ENCODE data around the gene PADI4. TPM values are rescaled to one million over a fixed set of nuclear protein-coding genes. Genes with fewer than 3 reads are reported as not detected.

Gene PADI4
- total and polyA plus RNA-seq, 7 donors = 0.44 to 0.60 TPM; not detected in 5

GRCh38 chr1:17292299-17293160 lies 15.5 kb upstream of the PADI4 start:
- H3K4me3 ChIP-seq = no peak overlapping the region
- TF ChIP-seq POLR2A (IDR thresholded peaks at IDR 0.05) (no peak), CTCF (IDR thresholded peaks at IDR 0.05) (no peak), EP300 (IDR thresholded peaks at IDR 0.05) (no peak), POLR2AphosphoS5 (IDR thresholded peaks at IDR 0.05) (no peak)
- no peaks in the 10 kb centered on the region for H3K9me3 ChIP-seq
- H3K36me3 ChIP-seq = no peaks in the 10 kb centered on the region
- WGBS, 2 donors = 38 to 67% methylated on average over 7 of the region's 7 CpGs
- no peaks in the 10 kb centered on the region for H3K4me1 ChIP-seq
- intact Hi-C loops (cut with DNase I) = no loop called here
- H3K27me3 ChIP-seq = peaks cover 0 to 25% (median 4%) of the 10 kb centered on the region in 3 donors
- no peak for DNase-seq
- H3K27ac ChIP-seq = no peak overlapping the region

GRCh38 chr1:17293681-17294425 lies 14.1 kb upstream of the PADI4 start:
- no peaks in the 10 kb centered on the region for H3K4me1 ChIP-seq
- no peak overlapping the region for H3K4me3 ChIP-seq
- H3K27ac ChIP-seq = no peak overlapping the region
- TF ChIP-seq POLR2A (IDR thresholded peaks at IDR 0.05) (no peak), EP300 (IDR thresholded peaks at IDR 0.05) (no peak), CTCF (IDR thresholded peaks at IDR 0.05) (no peak), POLR2AphosphoS5 (IDR thresholded peaks at IDR 0.05) (no peak)
- no peaks in the 10 kb centered on the region for H3K36me3 ChIP-seq
- WGBS, 2 donors = 52 to 56% methylated on average over 14 of the region's 14 CpGs
- intact Hi-C loops (cut with DNase I) = no loop called here
- peaks cover 0 to 17% (median 0%) of the 10 kb centered on the region in 3 donors for H3K27me3 ChIP-seq
- no peak for DNase-seq
- no peaks in the 10 kb centered on the region for H3K9me3 ChIP-seq

GRCh38 chr1:17295292-17295691 lies 12.7 kb upstream of the PADI4 start:
- peaks cover 0 to 17% (median 0%) of the 10 kb centered on the region in 3 donors for H3K27me3 ChIP-seq
- no peaks in the 10 kb centered on the region for H3K4me1 ChIP-seq
- H3K9me3 ChIP-seq = peaks cover 0 to 1% (median 0%) of the 10 kb centered on the region in 4 donors
- H3K36me3 ChIP-seq = no peaks in the 10 kb centered on the region
- no peak overlapping the region for H3K27ac ChIP-seq
- H3K4me3 ChIP-seq = no peak overlapping the region
- 57 to 74% methylated on average over 4 of the region's 4 CpGs for WGBS, 2 donors
- intact Hi-C loops (cut with DNase I) = no loop called here
- no peak for DNase-seq
- TF ChIP-seq CTCF (IDR thresholded peaks at IDR 0.05) (no peak), POLR2AphosphoS5 (IDR thresholded peaks at IDR 0.05) (no peak), POLR2A (IDR thresholded peaks at IDR 0.05) (no peak), EP300 (IDR thresholded peaks at IDR 0.05) (no peak)

- TF ChIP-seq EP300 (IDR thresholded peaks at IDR 0.05) = no peak
- no peak for TF ChIP-seq CTCF (IDR thresholded peaks at IDR 0.05)
- no peak for TF ChIP-seq POLR2A (IDR thresholded peaks at IDR 0.05)
- TF ChIP-seq POLR2AphosphoS5 (IDR thresholded peaks at IDR 0.05) = no peak
- Histone ChIP-seq H3K27ac (no peak overlapping the region), H3K36me3 (no peaks in the 10 kb centered on the region), H3K4me3 (no peak overlapping the region), H3K4me1 (no peaks in the 10 kb centered on the region), H3K9me3 (peaks cover 0 to 1% (median 0%) of the 10 kb centered on the region in 4 donors), H3K27me3 (peaks cover 0 to 17% (median 0%) of the 10 kb centered on the region in 3 donors)
- no peak for DNase-seq
- intact Hi-C loops (cut with DNase I) = no loop called here
- WGBS, 2 donors = 86 to 87% methylated on average over 5 of the region's 5 CpGs
Observed at GRCh38 chr1:17296086-17296485, 11.9 kb upstream of the PADI4 start.
